Glomerular visceral epithelial cell (primary cell): ENCODE measurements around the gene FNDC3A.

Experiments used
- DNase-seq: peaks from one replicate; pipeline ENCODE4 v3.0.0-alpha.2; 2016; ENCODE audit errors: extremely low spot score

The FNDC3A gene

GRCh38 chr13:49258089-49258796 is 282.5 kb downstream of the FNDC3A start:
- DNase-seq, result no peak
